Activated CD4-positive, alpha-beta T cell treated with anti-CD3 and anti-CD28 coated beads, Interleukin-2, Interleukin-6, amounts not matched to agents 100 ng/mL and 50 ng/mL, durations not matched to agents 16 hours and 8 hours (primary cell): ENCODE data around the gene CADM2.
A peak's percentile ranks its signal among the peaks of the same experiment; 100 is the strongest.

ENCODE experiments used
- DNase-seq: peaks from one replicate; pipeline ENCODE4 v3.0.0-alpha.2; 2020

CADM2 gene

DNA sequence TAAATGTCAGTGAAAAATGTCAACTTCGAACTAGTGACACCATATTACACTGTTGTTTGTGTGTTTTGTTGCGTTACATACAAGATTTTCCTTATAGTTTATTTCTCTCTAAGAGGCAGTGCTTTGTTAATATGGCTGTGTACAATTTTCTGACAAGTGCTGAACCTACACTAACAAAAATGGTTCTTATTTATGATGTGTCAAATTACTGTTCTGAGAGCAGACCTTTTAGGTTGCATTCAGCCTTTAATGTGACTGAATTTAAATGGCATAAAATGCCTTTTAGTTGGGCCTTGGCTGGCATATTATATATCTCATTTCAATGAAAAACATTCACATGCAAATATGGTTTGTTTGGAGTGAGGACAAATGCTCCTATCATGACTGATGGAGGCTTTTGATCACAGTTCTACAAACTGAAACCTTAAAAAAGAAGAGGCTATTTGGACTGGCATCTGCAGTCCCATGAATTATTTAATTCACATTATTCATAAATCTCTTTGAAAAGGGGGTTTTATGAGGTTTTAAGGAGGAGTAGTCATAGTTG, 750.6 kb downstream of the CADM2 start:
- no peak for DNase-seq

DNA sequence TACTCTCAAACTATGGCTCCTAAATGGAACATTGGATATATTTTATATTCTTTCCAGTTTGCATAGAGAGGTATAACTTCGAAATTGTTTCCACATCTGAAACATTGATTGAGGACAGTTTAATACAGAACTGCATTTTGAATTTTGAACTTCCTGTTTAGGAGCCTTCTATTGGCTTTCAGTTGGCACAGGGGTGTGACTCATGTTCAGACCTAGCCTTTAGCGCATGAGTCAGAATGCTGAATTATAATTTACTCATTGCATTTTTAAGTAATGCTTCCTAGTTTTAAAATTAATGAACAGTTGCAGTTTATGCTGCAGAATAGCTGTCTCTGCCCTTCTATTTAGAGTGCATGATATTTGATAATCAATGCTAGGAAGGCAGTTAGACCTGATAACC, 751.7 kb downstream of the CADM2 start:
- DNase-seq, result no peak

DNA sequence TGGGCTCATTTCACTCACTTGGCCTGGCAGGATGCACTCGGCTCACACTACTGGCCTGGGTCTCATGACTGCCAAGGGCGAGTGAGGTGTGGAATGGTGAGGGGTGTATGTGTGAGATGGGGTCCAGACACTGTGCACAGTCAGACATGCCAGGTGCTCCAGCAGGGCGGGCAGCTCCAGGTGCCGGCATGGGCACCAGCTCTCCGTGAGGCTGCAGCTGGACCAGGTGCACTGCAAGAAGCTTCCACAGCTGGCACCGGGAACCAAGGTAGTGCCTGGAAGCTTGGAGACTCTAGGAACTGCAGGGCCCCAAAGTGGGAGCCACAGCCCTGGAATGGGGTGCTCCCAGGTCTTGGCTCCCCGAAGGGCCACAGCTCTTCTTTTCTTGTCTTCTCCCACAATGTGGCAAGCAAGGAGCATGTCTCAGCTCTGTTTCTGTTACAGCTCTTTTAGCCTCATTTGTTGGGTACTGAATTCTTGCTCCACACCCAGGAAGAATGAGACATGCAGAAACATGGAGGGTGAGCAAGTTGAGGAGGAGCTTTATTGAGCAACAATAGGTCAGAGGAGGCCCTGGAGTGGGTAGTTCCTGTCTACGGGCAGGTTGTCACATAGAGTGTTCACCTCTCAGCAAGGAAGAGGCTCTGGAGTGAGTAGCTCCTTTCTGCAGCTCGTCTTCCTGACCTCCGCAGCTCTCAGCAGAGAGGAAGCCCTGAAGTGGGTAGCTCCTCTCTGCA, 762.8 kb downstream of the CADM2 start:
- DNase-seq, result no peak

DNA sequence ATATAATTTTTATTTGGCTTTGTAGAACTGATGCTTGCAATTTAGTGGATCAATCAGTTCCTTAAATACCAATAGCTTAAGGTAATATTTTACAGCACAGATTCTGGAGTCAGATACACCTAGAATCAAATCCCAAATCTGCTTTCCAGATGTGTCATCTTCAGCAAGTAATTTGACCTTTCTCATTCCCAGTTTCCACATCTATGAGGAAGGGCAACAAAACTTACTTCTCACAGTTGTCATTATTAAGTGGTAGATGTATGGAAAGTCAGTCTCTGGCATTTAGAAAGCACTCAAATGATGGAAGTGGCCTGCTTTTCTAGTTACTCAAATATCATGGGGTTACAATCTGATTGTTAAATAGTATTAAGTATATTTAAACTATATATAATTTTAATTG, 767.0 kb downstream of the CADM2 start:
- DNase-seq, result no peak

DNA sequence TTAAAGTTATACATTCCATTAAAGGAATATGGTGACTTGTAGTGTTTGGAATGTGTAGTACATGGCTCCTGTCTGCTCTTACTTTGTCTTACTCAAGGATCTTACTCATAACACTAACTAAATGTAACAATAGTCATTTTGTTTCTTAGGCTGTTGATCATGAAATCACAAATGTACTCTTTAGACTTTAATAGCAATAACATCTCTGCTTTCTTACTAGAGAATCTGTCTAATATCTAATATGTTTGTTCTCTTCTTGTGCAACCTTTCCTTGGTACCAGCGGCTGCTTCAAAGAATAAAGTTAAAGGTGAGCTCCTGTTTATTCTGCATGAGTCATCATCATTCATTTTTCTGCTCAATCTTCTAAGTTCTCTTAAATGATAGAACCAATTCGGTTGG, 767.5 kb downstream of the CADM2 start:
- DNase-seq, result no peak

DNA sequence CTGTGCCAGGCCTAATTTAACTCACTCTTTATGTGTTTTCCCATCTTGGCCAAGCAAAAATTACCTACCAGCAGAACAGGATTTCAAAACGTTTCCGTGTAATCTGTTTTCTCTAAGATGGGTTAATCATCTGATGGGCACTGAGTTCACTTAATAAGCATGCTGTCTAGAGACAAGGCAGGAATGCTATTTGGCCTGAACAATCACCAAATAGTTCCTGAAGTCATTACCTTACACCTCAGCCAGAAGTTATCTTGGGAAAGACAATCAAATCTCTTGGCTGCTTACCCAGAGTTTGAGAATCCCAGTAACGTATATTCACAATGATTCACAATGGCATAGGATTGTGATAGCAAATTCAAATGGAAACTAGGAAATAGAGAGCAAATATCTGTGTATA, 779.1 kb downstream of the CADM2 start:
- DNase-seq, result no peak

DNA sequence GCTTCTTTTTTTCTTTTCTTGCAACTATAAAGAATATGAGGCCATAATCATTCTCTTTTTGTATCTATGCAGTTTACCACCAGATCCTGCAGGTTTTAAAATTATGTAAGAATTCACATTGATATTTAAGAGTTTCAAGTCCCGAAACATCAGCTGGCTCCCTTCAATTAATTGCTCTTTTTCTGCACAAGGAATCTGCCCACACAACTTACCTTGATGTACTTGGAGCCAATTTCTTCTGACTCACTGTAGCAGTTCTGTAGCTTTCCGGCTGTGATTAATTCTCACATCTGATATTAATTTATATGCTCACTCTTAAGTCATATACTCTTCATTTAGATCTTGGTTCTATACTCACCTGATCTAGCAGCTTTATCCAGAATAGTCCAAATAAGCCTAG, 781.8 kb downstream of the CADM2 start:
- DNase-seq, result no peak

DNA sequence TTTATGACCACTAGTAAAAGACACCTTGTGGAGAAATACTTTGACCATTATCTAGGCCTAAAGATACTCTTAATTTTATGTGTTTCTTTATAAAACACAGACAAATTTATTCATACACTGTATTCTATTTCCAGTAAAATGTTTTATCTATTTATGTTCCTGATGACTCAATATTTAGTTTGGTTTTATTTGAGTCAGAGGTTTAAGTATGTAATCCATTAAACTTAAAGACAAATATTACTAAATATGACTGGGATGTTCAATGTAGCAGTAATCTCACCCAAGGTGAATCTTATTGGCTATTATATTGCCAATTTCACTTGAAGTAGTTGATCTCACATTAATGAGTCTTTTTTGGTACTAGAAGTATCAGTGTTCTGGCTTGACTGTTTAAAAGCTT, 799.7 kb downstream of the CADM2 start:
- no peak for DNase-seq

DNA sequence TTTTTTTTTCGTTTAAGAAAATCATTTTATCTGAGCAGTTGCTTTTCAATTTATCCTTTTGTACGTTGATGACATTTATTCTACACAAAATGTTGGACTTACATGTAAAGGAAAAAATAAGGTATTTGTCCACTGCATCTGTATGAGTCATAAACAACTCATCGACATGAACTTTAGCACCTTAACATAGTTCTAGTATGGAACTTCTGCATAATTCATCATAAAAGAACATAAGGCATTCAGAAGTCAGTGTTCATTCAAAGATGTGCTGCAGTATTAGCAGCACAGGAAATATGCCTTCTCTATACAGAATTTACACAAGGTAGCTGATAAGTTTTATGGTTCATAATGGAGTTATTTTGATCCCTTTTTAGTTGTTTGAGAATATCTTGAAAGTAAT, 801.6 kb downstream of the CADM2 start:
- DNase-seq, result no peak

DNA sequence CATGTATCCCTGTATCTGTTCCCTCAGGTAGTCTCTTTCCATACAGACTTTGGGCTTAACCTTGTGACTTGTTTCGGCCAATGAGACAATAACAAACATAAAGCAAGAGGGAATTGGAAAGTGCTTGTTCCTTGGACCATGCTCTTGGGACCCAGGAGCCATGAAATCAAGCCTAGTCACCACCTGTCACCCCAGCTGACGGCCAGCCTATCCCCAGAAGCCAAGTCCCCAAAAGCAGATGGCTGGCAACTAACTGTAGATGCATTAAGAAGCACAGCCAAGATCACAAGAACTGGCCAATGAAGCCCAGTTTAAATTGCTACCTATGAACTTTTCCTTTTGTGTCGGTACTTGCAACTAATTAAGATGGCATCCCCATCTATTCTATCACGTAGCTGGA, 822.0 kb downstream of the CADM2 start:
- DNase-seq, result no peak

DNA sequence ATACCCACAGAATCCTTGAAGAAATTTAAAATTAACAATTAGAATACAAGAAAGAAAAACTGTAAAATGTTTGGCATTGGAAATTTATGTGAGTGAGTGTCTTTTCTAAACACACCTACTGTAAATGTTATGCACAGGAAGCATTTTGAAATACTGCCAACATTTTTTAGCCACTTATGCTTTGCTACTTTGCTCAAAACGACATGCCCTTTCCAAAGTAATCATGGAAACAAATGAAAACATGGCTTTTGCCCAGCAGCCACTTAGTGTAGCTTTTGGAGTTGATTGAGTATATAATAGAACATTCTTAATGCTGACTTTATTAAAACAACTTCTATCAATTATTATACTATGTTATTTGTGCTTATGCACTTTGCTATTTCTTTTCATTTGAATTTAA, 823.0 kb downstream of the CADM2 start:
- no peak for DNase-seq

DNA sequence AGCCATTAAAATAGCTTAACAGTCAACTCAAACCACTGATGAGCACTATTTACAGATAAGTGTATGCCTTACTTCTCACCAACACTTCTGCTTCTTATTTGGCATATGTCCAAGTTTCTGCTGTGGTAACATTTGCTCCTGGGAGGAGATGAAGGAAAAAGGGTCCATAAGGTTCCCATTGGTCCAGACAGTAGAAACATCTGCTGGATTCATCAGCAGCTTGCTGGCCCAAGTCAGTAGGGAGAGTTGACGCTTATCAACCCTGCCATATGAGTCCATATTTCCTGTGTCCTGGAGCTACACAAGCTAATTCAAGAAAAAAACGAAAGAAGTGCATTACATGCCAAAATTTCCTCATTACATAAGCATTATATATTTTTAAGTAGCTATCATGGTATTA, 824.5 kb downstream of the CADM2 start:
- no peak for DNase-seq

DNA sequence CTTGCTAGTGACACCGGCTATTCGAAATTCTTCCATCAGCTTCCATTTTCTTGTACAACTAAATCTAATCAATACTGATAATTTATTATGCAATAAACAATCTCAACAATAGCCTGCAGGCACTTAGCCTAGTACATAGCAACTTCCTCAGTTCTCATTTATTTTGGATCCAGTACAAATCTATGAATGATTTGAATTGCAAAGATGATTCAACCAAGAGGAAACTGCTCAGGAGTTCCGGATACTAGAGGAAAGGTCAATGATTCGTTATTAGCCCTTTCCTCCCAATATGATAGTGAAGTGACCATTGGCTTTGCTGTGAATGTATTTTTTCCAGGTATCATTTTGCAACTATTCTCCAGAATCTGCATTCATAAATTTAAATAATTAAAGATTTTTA, 827.0 kb downstream of the CADM2 start:
- DNase-seq, result no peak

DNA sequence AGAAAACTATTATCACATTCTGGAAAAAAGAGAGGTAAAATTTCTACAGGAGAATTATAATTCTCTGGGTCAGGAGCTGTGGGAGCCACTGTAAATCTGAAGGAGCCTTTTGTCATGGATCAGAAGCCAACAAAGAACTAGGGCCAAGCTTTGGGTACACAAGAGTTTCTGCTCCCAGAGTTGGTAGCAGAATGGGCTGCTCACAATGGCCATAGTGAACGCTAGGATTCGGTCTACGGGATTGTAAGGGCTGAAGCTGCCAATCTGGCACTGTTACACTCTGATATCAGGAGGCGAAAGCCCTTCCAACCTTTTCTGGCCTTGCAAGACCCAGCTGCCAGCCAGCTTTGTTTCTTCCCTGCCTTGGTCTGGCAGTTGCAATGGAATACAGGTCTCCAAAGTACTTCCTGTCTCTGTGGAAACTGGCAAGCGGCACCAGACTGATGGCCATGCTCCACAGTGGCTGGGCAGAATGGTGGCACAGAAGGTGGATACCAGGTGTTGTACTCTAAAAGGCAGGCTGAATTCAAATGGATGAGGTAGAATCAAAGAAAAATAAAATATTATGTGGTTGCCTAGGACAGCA, 831.7 kb downstream of the CADM2 start:
- no peak for DNase-seq

DNA sequence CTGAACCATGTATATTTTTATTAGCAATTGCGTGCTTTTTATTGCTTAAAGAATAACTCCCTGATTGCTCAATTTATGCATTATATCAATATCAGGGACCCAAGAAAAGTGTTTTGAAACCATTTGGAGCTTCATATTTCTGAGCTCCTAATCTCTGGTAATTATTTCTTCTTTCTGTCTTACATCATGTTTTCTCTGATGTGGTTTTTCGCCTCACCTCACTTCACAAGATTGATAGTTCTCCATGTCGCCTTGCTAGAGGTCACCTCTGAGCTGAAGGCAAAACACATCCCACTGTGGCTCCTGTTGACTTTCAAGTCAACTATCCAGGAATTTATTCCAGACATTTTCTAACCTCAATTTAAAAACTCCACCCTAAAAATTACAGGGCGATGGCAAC, 837.4 kb downstream of the CADM2 start:
- DNase-seq, result no peak

DNA sequence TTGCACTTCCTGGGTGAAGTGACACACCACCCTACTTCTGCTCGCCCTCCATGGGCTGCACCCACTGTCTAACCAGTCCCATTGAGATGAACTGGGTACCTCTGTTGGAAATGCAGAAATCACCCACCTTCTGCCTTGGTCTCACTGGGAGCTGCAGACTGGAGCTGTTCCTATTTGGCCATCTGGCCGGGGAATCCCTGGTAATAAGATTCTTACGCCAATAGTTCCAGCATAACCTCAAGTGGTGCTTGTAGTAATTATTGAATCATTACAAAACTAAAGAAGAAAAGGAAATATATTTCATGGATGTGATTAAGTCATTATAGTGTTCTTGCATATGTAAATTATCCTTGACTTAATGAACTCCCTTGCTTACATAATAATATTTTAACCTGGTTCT, 841.9 kb downstream of the CADM2 start:
- no peak for DNase-seq

DNA sequence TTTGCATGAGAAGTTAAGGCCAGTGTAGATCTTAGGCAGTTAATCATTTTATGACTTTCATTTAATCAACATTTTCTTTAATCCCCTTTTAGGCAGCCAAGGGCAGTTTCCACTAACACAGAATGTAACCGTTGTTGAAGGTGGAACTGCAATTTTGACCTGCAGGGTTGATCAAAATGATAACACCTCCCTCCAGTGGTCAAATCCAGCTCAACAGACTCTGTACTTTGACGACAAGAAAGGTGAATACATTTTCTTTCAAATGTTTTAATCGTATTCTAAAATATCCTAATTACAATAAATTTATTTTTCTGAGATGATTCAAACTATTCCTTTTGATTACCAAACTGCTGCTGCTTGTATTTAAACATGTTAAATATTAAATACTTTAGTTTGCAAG, 843.2 kb downstream of the CADM2 start:
- DNase-seq, result no peak

DNA sequence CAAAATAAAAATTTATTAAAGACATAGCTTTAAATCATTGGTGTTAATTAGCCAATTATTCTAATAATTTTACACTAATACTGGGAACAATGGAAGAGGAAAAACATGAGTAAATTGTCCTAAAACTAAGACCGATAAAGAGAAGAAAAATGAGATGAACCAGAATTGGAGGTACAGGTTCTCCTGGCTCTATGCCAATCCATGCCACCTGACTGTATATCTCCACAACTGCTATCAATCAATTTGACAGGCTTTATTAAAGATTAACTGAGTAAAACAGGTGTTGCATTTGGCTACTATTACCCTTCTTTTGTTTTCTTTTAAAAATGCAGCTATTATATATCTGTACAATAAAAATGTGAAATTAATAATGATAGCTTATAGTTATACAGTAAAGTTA, 850.0 kb downstream of the CADM2 start:
- no peak for DNase-seq

DNA sequence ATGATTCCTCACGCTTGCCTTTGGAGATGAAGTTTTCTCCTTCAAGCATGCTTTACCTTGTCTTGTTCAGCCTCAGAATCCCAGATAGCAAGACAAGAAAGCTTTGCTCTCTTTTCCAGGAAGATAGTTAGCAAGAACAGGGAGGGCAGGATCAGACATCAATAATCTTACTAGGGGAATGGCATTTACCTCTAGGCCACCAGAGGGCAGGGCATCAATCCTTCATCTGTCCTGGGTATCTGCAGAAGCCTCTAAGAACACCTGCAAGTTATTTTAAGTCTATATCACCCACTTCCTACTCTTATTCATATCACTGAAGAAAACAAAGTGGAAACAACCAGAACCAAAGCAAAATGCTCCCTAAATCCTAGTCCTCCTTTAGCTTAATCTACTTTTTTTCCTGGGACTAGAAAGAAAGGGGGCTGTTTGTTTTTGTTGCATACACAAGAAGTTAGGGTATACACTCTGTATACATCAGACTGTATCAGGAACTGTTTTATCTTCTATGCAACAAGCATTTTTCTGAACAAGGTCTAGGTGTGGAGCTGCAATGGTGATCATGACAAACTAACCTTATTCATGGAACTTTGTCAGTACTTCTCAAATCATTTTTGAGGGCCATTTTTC, 862.5 kb downstream of the CADM2 start:
- DNase-seq, result peak; percentile 7

DNA sequence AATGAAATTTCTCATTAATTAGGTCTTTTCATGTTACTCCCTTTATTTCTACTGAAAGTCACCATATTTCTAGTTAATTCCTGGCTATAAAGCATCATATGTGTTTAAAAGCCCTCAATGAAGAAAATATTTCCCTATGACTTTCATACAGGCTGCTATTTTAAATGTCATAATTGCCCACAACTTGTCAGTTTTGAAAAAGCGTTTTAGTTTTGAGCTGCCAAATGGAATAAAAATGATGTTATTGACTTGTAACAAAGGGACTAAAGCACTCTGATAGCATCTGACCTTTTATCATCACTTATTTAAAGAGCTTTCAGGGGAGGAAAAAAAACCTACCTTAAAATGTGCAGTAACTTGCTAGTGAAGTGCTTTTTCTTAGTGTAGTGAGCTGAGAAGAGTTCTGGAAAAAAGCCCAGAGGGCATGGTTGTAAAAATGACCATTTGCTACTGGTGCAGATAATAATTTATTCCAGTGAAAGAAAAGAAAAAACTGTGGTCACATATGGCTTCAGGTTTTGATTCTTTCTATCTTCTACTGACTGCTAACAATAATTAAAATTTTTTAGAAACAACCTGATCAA, 877.2 kb downstream of the CADM2 start:
- DNase-seq, result no peak

DNA sequence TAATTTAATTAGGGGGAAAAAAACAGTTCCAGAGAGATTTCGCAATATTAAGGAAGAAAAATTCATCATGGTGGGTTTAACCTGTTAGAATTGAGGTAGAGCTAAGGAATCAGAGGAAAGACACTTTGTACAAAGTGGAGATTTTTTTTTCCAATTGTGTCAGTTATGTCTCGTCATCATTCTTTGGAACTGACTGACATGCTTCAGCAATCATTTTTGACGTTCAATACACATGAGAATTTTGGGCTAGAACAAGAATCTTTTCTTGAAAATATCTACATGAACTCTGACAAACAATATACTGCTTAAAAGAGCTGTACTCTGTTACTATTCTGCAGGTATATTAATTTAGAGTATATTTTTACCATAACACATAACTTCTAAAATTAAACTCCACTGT, 878.6 kb downstream of the CADM2 start:
- DNase-seq, result no peak

DNA sequence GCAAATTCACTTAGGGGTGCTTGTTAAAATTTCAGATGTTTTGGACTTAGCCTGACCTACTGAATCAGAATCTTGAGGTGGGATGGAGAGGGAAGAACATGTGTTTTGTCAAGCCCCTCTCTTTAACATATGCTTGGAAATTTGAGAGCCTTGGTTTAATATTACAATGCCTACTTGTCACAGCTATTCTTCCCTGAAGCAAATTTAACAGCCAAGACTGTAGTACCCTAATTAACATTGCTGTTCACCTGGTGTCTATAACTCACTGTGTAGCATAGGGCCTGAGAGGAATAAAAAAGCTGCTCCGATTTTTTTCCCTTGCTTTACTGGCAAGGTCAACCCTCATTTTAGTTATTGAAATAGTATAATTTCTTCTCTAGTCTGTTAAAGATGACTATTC, 880.1 kb downstream of the CADM2 start:
- DNase-seq, result no peak

DNA sequence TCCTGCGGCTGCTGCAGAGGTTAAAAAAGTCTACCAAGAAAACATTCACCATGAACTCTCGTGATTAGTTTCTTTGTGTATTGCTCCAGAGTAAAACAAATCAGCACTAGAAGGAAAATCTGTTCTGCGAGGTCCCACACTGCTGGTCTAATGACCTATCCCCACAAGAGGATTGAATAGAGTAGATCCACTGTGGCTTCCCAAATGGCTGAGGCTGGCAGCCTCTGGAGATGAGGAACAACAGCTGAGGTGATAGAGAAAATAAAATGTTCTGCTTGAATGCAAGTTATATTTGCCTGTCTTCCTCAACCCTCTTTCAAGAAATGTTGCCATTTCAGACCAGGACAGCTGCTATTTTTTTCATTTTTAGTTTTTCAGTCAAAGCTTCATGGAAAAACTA, 883.3 kb downstream of the CADM2 start:
- DNase-seq, result no peak

DNA sequence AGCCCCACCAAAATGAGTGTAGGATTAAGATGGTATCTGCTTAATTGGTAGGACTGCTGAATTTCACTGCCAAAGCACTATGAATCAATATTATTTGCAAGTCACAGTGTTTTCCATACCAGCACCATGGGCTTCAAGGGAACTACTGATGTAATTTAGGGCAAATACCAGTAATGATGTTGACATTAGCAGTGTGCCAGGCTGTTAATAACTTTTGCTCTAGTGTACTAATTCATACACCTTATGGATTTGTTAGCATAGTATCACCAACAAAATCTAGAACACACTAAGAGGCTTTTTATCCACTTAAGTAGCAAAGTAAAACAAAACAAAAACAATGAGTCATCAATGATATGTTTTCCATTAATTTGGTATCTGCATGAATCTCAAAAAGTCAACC, 888.2 kb downstream of the CADM2 start:
- DNase-seq, result no peak
